GM12878 (cell line): ENCODE data around the gene TEX10. TPM values are rescaled to one million over a fixed set of nuclear protein-coding genes. Genes with fewer than 3 reads are reported as not detected.

Experiments used
- ATAC-seq: fragments of 200-7000 bp; cut with Tn5 transposase; 3 replicates; pipeline ENCODE4 v1.9.1; 2020; ENCODE audit warnings: mild to moderate bottlenecking, moderate library complexity
- BruUV-seq: library from RNA; stranded (reverse); fragments of 400-500 nt; replicated peaks from 2 replicates; lab custom pipeline; 2021; lab: Mats Ljungman, UMichigan
- CTCF ChIA-PET: fragments of 300-600 bp; sonication (Branson Sonifier 250); formaldehyde crosslinking; extraction: SDS; loops from one replicate; lab custom pipeline; 2021; ENCODE audit warnings: inconsistent platforms; lab: Yijun Ruan, JAX
- POLR2A ChIA-PET: fragments of 350-600 bp; formaldehyde crosslinking; extraction: SDS; loops from one replicate; lab custom pipeline; 2021; ENCODE audit warnings: inconsistent platforms; lab: Charles Lee
- RAD21 ChIA-PET: fragments of 300-600 bp; sonication (Branson Sonifier 250); formaldehyde crosslinking; loops from one replicate; lab custom pipeline; 2023; ENCODE audit warnings: antibody characterized with exemption; ENCODE audit not compliant: unreplicated experiment; lab: Charles Lee
- SMC1A ChIA-PET: fragments of 300-600 bp; sonication (Branson Sonifier 250); formaldehyde crosslinking; loops from one replicate; lab custom pipeline; 2023; ENCODE audit not compliant: unreplicated experiment, uncharacterized antibody; lab: Charles Lee
- DNase-seq: peaks from one replicate; pipeline ENCODE4 v3.0.0-alpha.2; 2011; ENCODE audit warnings: low read depth, low spot score
- FAIRE-seq: peaks from 3 replicates; lab custom pipeline; 2011; peaks lifted over from hg19 to GRCh38; lab: Jason Lieb, UNC
- H2AFZ ChIP-seq: 2 replicates; pipeline ENCODE4 v1.6.0; 2011; ENCODE audit warnings: low read depth, low read length, control low read depth; ENCODE audit not compliant: control insufficient read depth
- H3K27ac ChIP-seq: 2 replicates; pipeline ENCODE4 v1.5.1; 2011; ENCODE audit warnings: control low read depth; ENCODE audit not compliant: control insufficient read depth, insufficient read depth
- H3K27me3 ChIP-seq, 2 experiments: replicated peaks in 1 of 2; 2 replicates each; pipeline versions ENCODE4 v1.6.0 to v1.6.1; 2011; ENCODE audit warnings: low read length in 1 of 2; ENCODE audit not compliant: control insufficient read depth in 2 of 2, insufficient read depth in 2 of 2
- H3K36me3 ChIP-seq, 2 experiments: 2 replicates each; pipeline ENCODE4 v1.5.1; 2011; ENCODE audit warnings: low read length in 1 of 2; ENCODE audit not compliant: control insufficient read depth in 2 of 2, insufficient read depth in 2 of 2
- H3K4me1 ChIP-seq: 2 replicates; pipeline ENCODE4 v1.6.1; 2011; ENCODE audit warnings: mild to moderate bottlenecking, low read length, moderate library complexity, mixed read lengths; ENCODE audit not compliant: control insufficient read depth, insufficient read depth
- H3K4me2 ChIP-seq: 2 replicates; pipeline ENCODE4 v1.6.0; 2011; ENCODE audit warnings: control low read depth; ENCODE audit not compliant: control insufficient read depth, insufficient read depth
- H3K4me3 ChIP-seq: fragments of 200-600 bp; sonication (generic); 2 replicates; pipeline ENCODE4 v1.5.1; 2016
- H3K79me2 ChIP-seq: 2 replicates; pipeline ENCODE4 v1.6.0; 2011; ENCODE audit warnings: low read length; ENCODE audit not compliant: control insufficient read depth, insufficient read depth
- H3K9ac ChIP-seq: 2 replicates; pipeline ENCODE4 v1.8.0; 2011; ENCODE audit warnings: low read length, control low read depth, mixed read lengths; ENCODE audit not compliant: control insufficient read depth, insufficient read depth
- H3K9me3 ChIP-seq: replicated peaks from 3 replicates; pipeline ENCODE4 v1.5.1; 2011; ENCODE audit warnings: mild to moderate bottlenecking, low read length; ENCODE audit not compliant: control insufficient read depth, insufficient read depth
- H4K20me1 ChIP-seq: 2 replicates; pipeline ENCODE4 v1.6.0; 2011; ENCODE audit not compliant: control insufficient read depth, insufficient read depth
- E4F1 ChIP-seq: fragments of 450-650 bp; IDR thresholded peaks from 2 replicates; pipeline ENCODE4 v1.6.1; 2018; ENCODE audit warnings: borderline replicate concordance, mild to moderate bottlenecking; ENCODE audit not compliant: partially characterized antibody
- ETV6 ChIP-seq, 2 experiments: fragments of 450-650 bp in 1 of 2; IDR thresholded peaks in 1 of 2; conservative IDR thresholded peaks in 1 of 2; 2 replicates each; pipeline ENCODE4 v1.6.1; 2014; ENCODE audit warnings: antibody characterized with exemption in 1 of 2, borderline replicate concordance in 1 of 2, low read depth in 1 of 2, mild to moderate bottlenecking in 1 of 2, moderate library complexity in 1 of 2
- HDGF ChIP-seq: fragments of 450-650 bp; IDR thresholded peaks from 2 replicates; pipeline ENCODE4 v1.6.1; 2016; ENCODE audit warnings: antibody characterized with exemption
- IRF4 ChIP-seq: IDR thresholded peaks from 2 replicates; pipeline ENCODE4 v1.6.1; 2011; ENCODE audit warnings: low read depth, low read length
- NBN ChIP-seq: fragments of 450-650 bp; IDR thresholded peaks from 2 replicates; pipeline ENCODE4 v1.6.1; 2016
- PAX5 ChIP-seq: IDR thresholded peaks from 2 replicates; pipeline ENCODE4 v1.6.1; 2011; ENCODE audit warnings: low read depth, low read length, borderline replicate concordance
- RFX5 ChIP-seq: IDR thresholded peaks from 2 replicates; pipeline ENCODE4 v1.6.1; 2011; ENCODE audit warnings: low read depth, low read length, improper control_type of control experiment
- ZBED1 ChIP-seq: IDR thresholded peaks from 2 replicates; pipeline ENCODE4 v1.6.1; 2016; ENCODE audit warnings: borderline replicate concordance
- WGBS: methylation state at CpG from one replicate; pipeline ENCODE4 v1.1.6; 2016; ENCODE audit warnings: low lambda C conversion rate; ENCODE audit not compliant: insufficient replicate concordance, insufficient coverage; ENCODE audit errors: missing lambda C conversion rate; 5-methylcytosine and 5-hydroxymethylcytosine counted together
- in situ Hi-C: fragments of 300-500 bp; cut with MboI; formaldehyde crosslinking; loops from 9 replicates; pipeline ENCODE4 v1.14.3; 2018; ENCODE audit warnings: mixed read lengths
- intact Hi-C: fragments of 100-400 bp; cut with micrococcal nuclease; formaldehyde crosslinking; loops from one replicate; pipeline ENCODE4 v1.14.2; 2022; ENCODE audit not compliant: unreplicated experiment
- polyA plus RNA-seq, 11 experiments: library from polyadenylated mRNA; depleted of rRNA in 4 of 11; unstranded in 6 of 11; stranded (reverse) in 5 of 11; fragments of >200 nt; fragmentation: Nextera tagmentation in 4 of 11; fragmentation: Illumina TruSeq in 1 of 11; extraction: Ambion mirVana in 4 of 11; extraction: Trizol in 1 of 11; gene quantifications; 1 replicate in 1 of 11; 2 replicates in 10 of 11; pipeline versions ENCODE4 v1.2.1 to v1.2.3, GENCODE V29; 2011 to 2016; ENCODE audit warnings: inconsistent platforms in 2 of 11, missing spikeins in 2 of 11, low read depth in 1 of 11
- total RNA-seq, 4 experiments: library from RNA; depleted of rRNA in 3 of 4; stranded (reverse); fragments of >200 nt in 3 of 4; fragmentation: Illumina TruSeq in 1 of 4; extraction: Trizol in 1 of 4; gene quantifications; 2 replicates each; pipeline versions ENCODE4 v1.2.1 to v1.2.3, GENCODE V29; 2013 to 2021

Gene TEX10
- total and polyA plus RNA-seq, 10 of the 15 experiments (the other 5 are each of a cell fraction or from before 2014, with no cell fraction given): 17.4 to 46.6 (median 36.2) TPM

GRCh38 chr9:100277166-100277979 is 75.4 kb downstream of the TEX10 start:
- BruUV-seq: no TSS peak
- no peaks in the 10 kb centered on the region for H3K79me2 ChIP-seq
- ATAC-seq (no peak), DNase-seq (no peak)
- no peaks in the 10 kb centered on the region for H3K4me1 ChIP-seq
- in situ Hi-C loops: no loop called here
- ChIA-PET RAD21 (no interaction called here), CTCF (no interaction called here)
- WGBS: 89% methylated on average over 5 of the region's 5 CpGs
- no peaks in the 10 kb centered on the region for H4K20me1 ChIP-seq
- TF ChIP-seq HDGF: no peak
- no peak for TF ChIP-seq NBN
- TF ChIP-seq ZBED1: no peak
- TF ChIP-seq RFX5: no peak
- no peak for TF ChIP-seq E4F1
- no peak for TF ChIP-seq PAX5
- TF ChIP-seq ETV6 (conservative IDR thresholded peaks at IDR 0.05 in 1 of 2, IDR thresholded peaks at IDR 0.05 in 1 of 2; ENCODE audit: borderline replicate concordance in 1 of 2, low read depth in 1 of 2): no peak
- TF ChIP-seq IRF4: no peak
- TF ChIP-seq, all 136 proteins: peak for 0
- Histone ChIP-seq H3K27me3 (no peaks in the 10 kb centered on the region), H2AFZ (no peak overlapping the region), H3K4me3 (no peak overlapping the region), H3K4me2 (no peak overlapping the region), H3K9ac (no peak overlapping the region), H3K36me3 (peaks cover 0 to 4% of the 10 kb centered on the region in 2 experiments; a peak in 1 of 4 replicates), H3K27ac (no peak overlapping the region), H3K9me3 (no peaks in the 10 kb centered on the region)
- POLR2A ChIA-PET: no interaction called here
- SMC1A ChIA-PET: no interaction called here
- FAIRE-seq: no peak
- intact Hi-C loops: no loop called here
